Osteocyte (in vitro differentiated cells): ENCODE results near the gene TMEM117. TPM values are rescaled to one million over a fixed set of nuclear protein-coding genes. Genes with fewer than 3 reads are reported as not detected.

Experiments used
- DNase-seq: peaks from one replicate; pipeline ENCODE4 v3.0.0; 2021; ENCODE audit warnings: mixed read lengths; ENCODE audit not compliant: unreplicated experiment; ENCODE audit errors: extremely low spot score
- H3K27ac Mint-ChIP-seq: one replicate; pipeline ENCODE4 v1.8.0; 2021; ENCODE audit warnings: mild to moderate bottlenecking, mixed read lengths; ENCODE audit not compliant: unreplicated experiment
- H3K27me3 Mint-ChIP-seq: one replicate; pipeline ENCODE4 v1.8.0; 2021; ENCODE audit warnings: mixed read lengths; ENCODE audit not compliant: unreplicated experiment
- H3K36me3 Mint-ChIP-seq: one replicate; pipeline ENCODE4 v1.8.0; 2021; ENCODE audit warnings: mixed read lengths; ENCODE audit not compliant: unreplicated experiment
- H3K4me1 Mint-ChIP-seq: one replicate; pipeline ENCODE4 v1.8.0; 2021; ENCODE audit warnings: mixed read lengths; ENCODE audit not compliant: unreplicated experiment
- H3K4me3 Mint-ChIP-seq: one replicate; pipeline ENCODE4 v1.8.0; 2021; ENCODE audit warnings: mild to moderate bottlenecking, moderate library complexity, mixed read lengths; ENCODE audit not compliant: unreplicated experiment
- H3K9me3 Mint-ChIP-seq: one replicate; pipeline ENCODE4 v1.8.0; 2021; ENCODE audit warnings: mixed read lengths; ENCODE audit not compliant: unreplicated experiment
- total RNA-seq: library from RNA; stranded (reverse); gene quantifications from 2 replicates; pipeline ENCODE4 v1.2.1, GENCODE V29; 2021
- TF ChIP-seq, protein P1 (sequence below): fragments of 200-600 bp; sonication (generic); IDR thresholded peaks from 2 replicates; pipeline ENCODE4 v1.5.0; 2021; ENCODE audit warnings: antibody characterized with exemption, mild to moderate bottlenecking, moderate library complexity

Gene TMEM117
- total RNA-seq, 1 donor from 2014 or later, result 14.2 TPM

- DNase-seq, result no peak
- H3K4me1 Mint-ChIP-seq, result peaks cover 1% of the 10 kb centered on the region
- H3K9me3 Mint-ChIP-seq, result no peaks in the 10 kb centered on the region
- no peaks in the 10 kb centered on the region for H3K27me3 Mint-ChIP-seq
- no peak overlapping the region for H3K4me3 Mint-ChIP-seq
- no peaks in the 10 kb centered on the region for H3K36me3 Mint-ChIP-seq
- TF ChIP-seq, protein P1, sequence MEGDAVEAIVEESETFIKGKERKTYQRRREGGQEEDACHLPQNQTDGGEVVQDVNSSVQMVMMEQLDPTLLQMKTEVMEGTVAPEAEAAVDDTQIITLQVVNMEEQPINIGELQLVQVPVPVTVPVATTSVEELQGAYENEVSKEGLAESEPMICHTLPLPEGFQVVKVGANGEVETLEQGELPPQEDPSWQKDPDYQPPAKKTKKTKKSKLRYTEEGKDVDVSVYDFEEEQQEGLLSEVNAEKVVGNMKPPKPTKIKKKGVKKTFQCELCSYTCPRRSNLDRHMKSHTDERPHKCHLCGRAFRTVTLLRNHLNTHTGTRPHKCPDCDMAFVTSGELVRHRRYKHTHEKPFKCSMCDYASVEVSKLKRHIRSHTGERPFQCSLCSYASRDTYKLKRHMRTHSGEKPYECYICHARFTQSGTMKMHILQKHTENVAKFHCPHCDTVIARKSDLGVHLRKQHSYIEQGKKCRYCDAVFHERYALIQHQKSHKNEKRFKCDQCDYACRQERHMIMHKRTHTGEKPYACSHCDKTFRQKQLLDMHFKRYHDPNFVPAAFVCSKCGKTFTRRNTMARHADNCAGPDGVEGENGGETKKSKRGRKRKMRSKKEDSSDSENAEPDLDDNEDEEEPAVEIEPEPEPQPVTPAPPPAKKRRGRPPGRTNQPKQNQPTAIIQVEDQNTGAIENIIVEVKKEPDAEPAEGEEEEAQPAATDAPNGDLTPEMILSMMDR, result peak; percentile 87
- no peak overlapping the region for H3K27ac Mint-ChIP-seq
These were observed 46.8 kb downstream of the TMEM117 start for GRCh38 chr12:43882578-43883178.

DNA sequence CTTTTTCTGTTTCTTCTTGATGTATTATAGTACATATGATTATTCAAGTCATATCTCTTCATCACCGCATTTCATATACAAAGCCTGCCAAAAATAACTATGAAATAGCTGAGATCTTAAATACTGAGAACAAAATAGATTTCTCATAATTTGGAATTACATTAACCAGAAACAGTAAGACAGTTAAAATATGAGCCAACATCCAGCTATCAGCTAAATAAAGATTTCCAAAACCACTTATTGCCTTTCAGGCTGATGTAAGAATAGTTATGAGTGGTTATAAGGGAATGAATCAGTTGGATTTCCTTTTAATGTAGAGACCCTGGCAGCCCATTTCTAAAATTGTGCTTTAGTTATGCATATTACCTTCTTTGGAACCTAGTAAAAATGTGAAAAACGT lies 47.4 kb downstream of the TMEM117 start:
- no peak for DNase-seq
- no peak overlapping the region for H3K27ac Mint-ChIP-seq
- no peaks in the 10 kb centered on the region for H3K9me3 Mint-ChIP-seq
- no peaks in the 10 kb centered on the region for H3K27me3 Mint-ChIP-seq
- no peak overlapping the region for H3K4me3 Mint-ChIP-seq
- no peaks in the 10 kb centered on the region for H3K36me3 Mint-ChIP-seq
- TF ChIP-seq, protein P1, result no peak
- H3K4me1 Mint-ChIP-seq, result peaks cover 1% of the 10 kb centered on the region

- Mint-ChIP-seq H3K4me1 (peaks cover 1% of the 10 kb centered on the region), H3K4me3 (no peak overlapping the region), H3K36me3 (no peaks in the 10 kb centered on the region), H3K27me3 (no peaks in the 10 kb centered on the region), H3K27ac (no peak overlapping the region), H3K9me3 (no peaks in the 10 kb centered on the region)
- no peak for DNase-seq
- TF ChIP-seq, protein P1, result no peak
These were observed 47.9 kb downstream of the TMEM117 start for GRCh38 chr12:43883748-43884147.

- no peak overlapping the region for H3K27ac Mint-ChIP-seq
- TF ChIP-seq, protein P1, result no peak
- no peaks in the 10 kb centered on the region for H3K36me3 Mint-ChIP-seq
- no peak for DNase-seq
- no peaks in the 10 kb centered on the region for H3K27me3 Mint-ChIP-seq
- H3K4me3 Mint-ChIP-seq, result no peak overlapping the region
- H3K4me1 Mint-ChIP-seq, result peaks cover 1% of the 10 kb centered on the region
- no peaks in the 10 kb centered on the region for H3K9me3 Mint-ChIP-seq
These were observed 49.0 kb downstream of the TMEM117 start for GRCh38 chr12:43884683-43885410.

GRCh38 chr12:43887397-43887796 lies 51.5 kb downstream of the TMEM117 start:
- no peak for DNase-seq
- no peak overlapping the region for H3K27ac Mint-ChIP-seq
- H3K36me3 Mint-ChIP-seq, result no peaks in the 10 kb centered on the region
- H3K9me3 Mint-ChIP-seq, result no peaks in the 10 kb centered on the region
- H3K4me3 Mint-ChIP-seq, result no peak overlapping the region
- no peaks in the 10 kb centered on the region for H3K4me1 Mint-ChIP-seq
- TF ChIP-seq, protein P1, result no peak
- H3K27me3 Mint-ChIP-seq, result no peaks in the 10 kb centered on the region
